ENCODE measurements around the gene BTG1.

BTG1 gene

DNA sequence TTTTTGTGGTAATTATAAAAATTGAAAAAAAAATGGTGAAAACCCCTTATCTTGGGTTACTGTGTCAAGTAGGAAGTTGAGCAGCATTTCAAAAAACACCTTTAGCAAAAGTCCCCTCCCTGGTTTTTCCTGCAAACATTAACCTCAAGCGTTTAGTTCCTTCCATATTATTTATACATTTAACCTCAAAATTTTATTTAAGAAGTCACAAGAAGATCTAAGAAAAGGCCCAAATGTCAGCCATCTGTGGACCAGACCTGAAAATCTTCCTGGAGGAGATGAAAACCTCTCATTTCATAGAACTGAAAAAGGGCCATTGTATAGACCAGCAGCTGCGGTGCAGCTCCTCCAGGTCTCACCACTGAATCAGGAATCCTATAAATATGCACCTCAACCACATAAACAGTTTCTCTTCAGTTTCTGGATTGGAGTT, 40.4 kb upstream of the BTG1 start:
- DNase-seq (ENCODE audit: low spot score): no peak
- TF ChIP-seq, protein P1, sequence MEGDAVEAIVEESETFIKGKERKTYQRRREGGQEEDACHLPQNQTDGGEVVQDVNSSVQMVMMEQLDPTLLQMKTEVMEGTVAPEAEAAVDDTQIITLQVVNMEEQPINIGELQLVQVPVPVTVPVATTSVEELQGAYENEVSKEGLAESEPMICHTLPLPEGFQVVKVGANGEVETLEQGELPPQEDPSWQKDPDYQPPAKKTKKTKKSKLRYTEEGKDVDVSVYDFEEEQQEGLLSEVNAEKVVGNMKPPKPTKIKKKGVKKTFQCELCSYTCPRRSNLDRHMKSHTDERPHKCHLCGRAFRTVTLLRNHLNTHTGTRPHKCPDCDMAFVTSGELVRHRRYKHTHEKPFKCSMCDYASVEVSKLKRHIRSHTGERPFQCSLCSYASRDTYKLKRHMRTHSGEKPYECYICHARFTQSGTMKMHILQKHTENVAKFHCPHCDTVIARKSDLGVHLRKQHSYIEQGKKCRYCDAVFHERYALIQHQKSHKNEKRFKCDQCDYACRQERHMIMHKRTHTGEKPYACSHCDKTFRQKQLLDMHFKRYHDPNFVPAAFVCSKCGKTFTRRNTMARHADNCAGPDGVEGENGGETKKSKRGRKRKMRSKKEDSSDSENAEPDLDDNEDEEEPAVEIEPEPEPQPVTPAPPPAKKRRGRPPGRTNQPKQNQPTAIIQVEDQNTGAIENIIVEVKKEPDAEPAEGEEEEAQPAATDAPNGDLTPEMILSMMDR (IDR thresholded peaks at IDR 0.05; ENCODE audit: extremely low read depth, missing control alignments): no peak

DNA sequence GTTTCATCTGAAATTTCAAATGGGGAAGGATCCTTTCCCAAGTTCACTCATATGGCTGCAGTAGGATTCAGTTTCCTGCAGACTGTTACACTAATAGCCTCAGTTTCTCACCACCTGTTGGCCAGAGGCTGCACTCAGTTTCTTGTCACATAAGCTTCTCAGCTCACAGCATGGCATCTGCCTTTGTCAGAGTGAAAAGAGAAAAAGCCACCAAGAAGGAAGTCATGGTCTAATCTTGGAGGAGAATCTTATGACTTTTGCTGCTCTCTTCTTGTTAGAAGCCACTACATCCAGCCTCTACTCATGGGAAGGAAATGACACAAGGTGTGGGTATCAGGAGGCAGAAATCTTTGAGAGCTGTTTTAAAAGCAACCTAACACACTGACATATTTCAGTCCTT, 39.4 kb upstream of the BTG1 start:
- peak; percentile 19 for DNase-seq (ENCODE audit: low spot score)
- TF ChIP-seq, protein P1 (IDR thresholded peaks at IDR 0.05; ENCODE audit: extremely low read depth, missing control alignments): no peak

DNA sequence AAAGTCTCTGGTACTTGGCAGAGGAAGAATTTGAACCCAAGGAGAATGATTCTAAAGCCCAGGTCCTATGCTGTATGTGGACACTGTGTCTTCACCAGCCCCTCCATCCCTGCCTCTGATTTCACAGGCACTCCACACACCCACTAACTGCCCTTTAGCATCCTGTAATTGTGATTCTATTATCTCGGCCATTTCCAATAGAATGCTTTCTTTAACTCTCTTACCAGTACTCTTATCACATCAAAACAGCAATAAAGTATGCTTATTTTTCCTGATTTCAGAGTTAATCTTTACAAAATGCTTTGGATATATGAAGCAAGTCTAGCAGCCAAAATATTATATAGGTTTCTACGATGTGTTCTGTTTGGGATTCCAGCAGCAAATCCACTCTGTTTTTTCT, 37.9 kb upstream of the BTG1 start:
- TF ChIP-seq, protein P1 (IDR thresholded peaks at IDR 0.05; ENCODE audit: extremely low read depth, missing control alignments): no peak
- DNase-seq (ENCODE audit: low spot score): no peak

DNA sequence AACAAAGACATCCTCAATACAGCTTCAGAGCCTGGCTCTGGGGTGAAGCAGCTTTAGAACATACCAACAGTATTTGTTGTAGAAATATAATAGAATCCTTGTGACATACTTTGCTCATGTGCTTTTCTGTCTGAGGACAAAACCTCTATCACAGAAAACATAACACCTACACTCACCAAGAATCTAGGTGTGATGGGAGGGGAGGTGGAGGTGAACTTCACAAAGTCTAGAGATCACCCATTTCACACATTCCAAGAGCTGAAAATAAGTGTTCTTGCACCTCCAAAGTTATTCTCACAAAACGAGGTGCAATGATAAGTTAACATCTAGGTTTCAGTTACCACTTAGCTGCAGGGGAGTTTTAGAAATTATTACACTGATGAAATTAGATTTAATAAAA, 32.7 kb upstream of the BTG1 start:
- TF ChIP-seq, protein P1 (IDR thresholded peaks at IDR 0.05; ENCODE audit: extremely low read depth, missing control alignments): no peak
- no peak for DNase-seq (ENCODE audit: low spot score)

DNA sequence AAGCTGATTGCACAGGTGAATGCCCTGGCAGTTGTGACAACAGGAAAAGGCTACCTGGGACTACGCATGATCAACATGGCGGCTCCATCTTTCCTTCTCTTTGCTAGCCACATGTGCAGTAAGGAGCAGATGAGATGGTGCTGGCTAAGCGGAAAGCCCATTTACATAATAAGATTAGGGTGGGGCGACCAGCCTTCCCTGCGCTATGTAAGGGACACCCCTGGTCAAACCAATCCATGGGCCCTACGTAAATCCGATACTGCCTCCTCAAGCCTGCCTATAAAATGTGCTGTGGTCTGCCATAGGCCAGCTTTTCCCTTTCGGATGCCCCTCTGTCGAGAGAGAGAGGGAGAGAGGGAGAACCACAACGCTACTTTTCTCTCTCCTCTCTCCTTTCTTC, 31.0 kb upstream of the BTG1 start:
- no peak for DNase-seq (ENCODE audit: low spot score)
- TF ChIP-seq, protein P1 (IDR thresholded peaks at IDR 0.05; ENCODE audit: extremely low read depth, missing control alignments): no peak

DNA sequence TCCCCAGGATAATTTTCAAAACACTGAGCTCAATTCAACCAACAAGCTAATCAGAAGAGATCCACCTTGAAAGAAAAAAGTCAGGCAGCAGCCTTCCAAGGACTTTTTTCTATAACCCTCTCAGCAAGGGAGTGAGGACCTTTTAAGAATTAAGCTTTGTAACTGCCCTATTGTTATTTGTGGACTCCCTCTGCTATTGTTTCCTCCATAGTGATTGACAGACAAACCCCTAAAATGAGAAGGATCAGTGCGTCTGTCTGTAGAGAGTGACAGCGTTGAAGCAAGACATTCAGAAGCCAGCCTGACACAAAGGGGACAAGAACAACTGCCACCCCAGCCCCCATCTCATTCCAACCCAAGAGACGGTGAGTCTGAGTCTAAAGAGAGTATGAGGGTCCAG, 30.3 kb upstream of the BTG1 start:
- no peak for DNase-seq (ENCODE audit: low spot score)
- TF ChIP-seq, protein P1 (IDR thresholded peaks at IDR 0.05; ENCODE audit: extremely low read depth, missing control alignments): no peak

DNA sequence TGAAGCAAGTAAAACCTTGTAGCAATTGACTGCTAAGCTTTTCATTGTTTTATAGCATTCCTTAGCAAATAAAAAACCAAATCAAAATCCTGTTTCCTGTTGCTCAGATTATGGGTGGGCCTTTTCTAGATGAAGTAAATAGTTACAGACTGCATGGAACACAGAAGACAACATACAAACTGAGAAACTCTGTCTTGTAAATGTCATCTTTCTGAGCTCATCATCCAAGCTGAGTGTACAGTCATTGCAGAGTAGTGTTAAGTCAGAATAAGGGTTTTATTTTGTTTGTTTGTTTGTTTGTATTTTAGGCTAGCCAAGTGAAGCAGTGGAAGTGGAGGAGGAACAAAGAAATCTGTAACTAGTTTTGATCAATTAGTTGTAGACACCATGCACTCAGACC, 24.4 kb upstream of the BTG1 start:
- DNase-seq (ENCODE audit: low spot score): no peak
- TF ChIP-seq, protein P1 (IDR thresholded peaks at IDR 0.05; ENCODE audit: extremely low read depth, missing control alignments): no peak
